Lower lobe of right lung (tissue), 2 donors: ENCODE measurements around the gene LAMC1. TPM values are rescaled to one million over a fixed set of nuclear protein-coding genes. Genes with fewer than 3 reads are reported as not detected.

Experiments
- ATAC-seq, 2 donors: fragments of 200-7000 bp; cut with Tn5 transposase; one replicate each; pipeline ENCODE4 v1.9.1; 2020 to 2022; ENCODE audit warnings: mild to moderate bottlenecking in 2 of 2, moderate library complexity in 2 of 2
- DNase-seq: peaks from one replicate; pipeline ENCODE4 v3.0.0-alpha.2; 2020
- H3K27ac ChIP-seq: fragments of 200-600 bp; one replicate; pipeline ENCODE4 v1.8.0; 2022
- H3K27me3 ChIP-seq: fragments of 200-600 bp; one replicate; pipeline ENCODE4 v1.8.0; 2022; ENCODE audit warnings: low read depth
- H3K36me3 ChIP-seq: fragments of 200-600 bp; one replicate; pipeline ENCODE4 v1.8.0; 2022; ENCODE audit warnings: mild to moderate bottlenecking
- H3K4me1 ChIP-seq: fragments of 200-600 bp; one replicate; pipeline ENCODE4 v1.8.0; 2022
- H3K4me3 ChIP-seq: fragments of 200-600 bp; one replicate; pipeline ENCODE4 v1.8.0; 2022; ENCODE audit warnings: mild to moderate bottlenecking
- H3K9me3 ChIP-seq: fragments of 200-600 bp; one replicate; pipeline ENCODE4 v1.8.0; 2022
- intact Hi-C: fragments of 100-400 bp; cut with DNase I; formaldehyde crosslinking; loops from one replicate; pipeline ENCODE4 v1.11.0; 2022
- total RNA-seq: library from RNA; stranded (reverse); fragmentation: NEBNext Ultra II Directional; extraction: Animal tissue kit (Norgen Biotek cat#: 25700); gene quantifications from one replicate; pipeline ENCODE4 v1.2.1, GENCODE V29; 2021
- TF ChIP-seq, protein P1 (sequence below): fragments of 200-600 bp; IDR thresholded peaks from one replicate; pipeline ENCODE4 v1.8.0; 2022; ENCODE audit warnings: antibody characterized with exemption, mild to moderate bottlenecking
- donor health status: DM: no; HTN: yes; CAD: no; lungs with severe emphysema.

The LAMC1 gene
- total RNA-seq, 1 donor from 2014 or later: 96.9 TPM

DNA sequence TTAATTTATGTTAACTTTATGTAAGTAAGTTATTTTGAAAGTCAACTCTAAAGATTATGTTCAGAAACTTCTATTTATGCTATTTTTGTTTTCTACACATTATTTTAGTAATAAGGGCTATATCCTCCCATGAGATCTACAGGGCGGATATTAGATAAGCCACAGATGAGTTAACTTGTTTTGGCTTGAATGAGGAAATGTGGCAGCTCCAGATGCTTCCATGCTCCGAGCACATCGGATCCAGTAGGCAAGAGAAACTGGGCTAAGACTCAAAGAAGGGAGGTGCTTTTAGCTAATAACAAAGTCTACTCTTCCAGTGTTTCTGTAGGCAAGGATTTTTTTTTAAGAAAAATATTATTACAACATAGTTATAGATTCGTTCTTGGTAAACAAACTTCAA is 20.0 kb upstream of the LAMC1 start:
- no peaks in the 10 kb centered on the region for H3K9me3 ChIP-seq
- ATAC-seq: peak; percentile 41 to 47
- H3K4me1 ChIP-seq: peaks cover 10% of the 10 kb centered on the region
- intact Hi-C loops: no loop called here
- DNase-seq: no peak
- no peak overlapping the region for H3K27ac ChIP-seq
- TF ChIP-seq, protein P1, sequence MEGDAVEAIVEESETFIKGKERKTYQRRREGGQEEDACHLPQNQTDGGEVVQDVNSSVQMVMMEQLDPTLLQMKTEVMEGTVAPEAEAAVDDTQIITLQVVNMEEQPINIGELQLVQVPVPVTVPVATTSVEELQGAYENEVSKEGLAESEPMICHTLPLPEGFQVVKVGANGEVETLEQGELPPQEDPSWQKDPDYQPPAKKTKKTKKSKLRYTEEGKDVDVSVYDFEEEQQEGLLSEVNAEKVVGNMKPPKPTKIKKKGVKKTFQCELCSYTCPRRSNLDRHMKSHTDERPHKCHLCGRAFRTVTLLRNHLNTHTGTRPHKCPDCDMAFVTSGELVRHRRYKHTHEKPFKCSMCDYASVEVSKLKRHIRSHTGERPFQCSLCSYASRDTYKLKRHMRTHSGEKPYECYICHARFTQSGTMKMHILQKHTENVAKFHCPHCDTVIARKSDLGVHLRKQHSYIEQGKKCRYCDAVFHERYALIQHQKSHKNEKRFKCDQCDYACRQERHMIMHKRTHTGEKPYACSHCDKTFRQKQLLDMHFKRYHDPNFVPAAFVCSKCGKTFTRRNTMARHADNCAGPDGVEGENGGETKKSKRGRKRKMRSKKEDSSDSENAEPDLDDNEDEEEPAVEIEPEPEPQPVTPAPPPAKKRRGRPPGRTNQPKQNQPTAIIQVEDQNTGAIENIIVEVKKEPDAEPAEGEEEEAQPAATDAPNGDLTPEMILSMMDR: no peak
- H3K36me3 ChIP-seq: no peaks in the 10 kb centered on the region
- no peak overlapping the region for H3K4me3 ChIP-seq
- H3K27me3 ChIP-seq: no peaks in the 10 kb centered on the region

DNA sequence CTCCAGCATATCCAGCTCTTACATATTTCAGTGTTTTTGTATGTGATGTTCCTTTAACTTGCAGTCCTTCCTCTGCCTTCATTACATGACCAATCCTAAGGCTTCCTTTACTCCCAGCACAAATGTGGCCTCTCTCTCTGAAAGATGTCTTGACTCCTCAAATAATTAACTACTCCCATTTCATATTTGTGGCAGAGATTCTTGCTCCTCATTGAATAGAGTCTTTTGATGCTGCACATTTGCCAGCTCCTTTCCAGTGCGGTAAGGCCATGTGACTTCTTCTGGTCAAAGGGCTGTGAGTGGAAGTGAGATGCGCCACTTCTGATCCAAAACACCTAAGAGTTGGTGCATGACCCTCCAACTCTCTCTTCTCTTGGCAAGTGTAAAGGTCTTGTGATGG is 19.1 kb upstream of the LAMC1 start:
- DNase-seq (no peak), ATAC-seq (no peak)
- H3K27me3 ChIP-seq: no peaks in the 10 kb centered on the region
- no peak overlapping the region for H3K4me3 ChIP-seq
- H3K4me1 ChIP-seq: peaks cover 10% of the 10 kb centered on the region
- H3K9me3 ChIP-seq: no peaks in the 10 kb centered on the region
- H3K36me3 ChIP-seq: no peaks in the 10 kb centered on the region
- intact Hi-C loops: no loop called here
- TF ChIP-seq, protein P1: no peak
- no peak overlapping the region for H3K27ac ChIP-seq

DNA sequence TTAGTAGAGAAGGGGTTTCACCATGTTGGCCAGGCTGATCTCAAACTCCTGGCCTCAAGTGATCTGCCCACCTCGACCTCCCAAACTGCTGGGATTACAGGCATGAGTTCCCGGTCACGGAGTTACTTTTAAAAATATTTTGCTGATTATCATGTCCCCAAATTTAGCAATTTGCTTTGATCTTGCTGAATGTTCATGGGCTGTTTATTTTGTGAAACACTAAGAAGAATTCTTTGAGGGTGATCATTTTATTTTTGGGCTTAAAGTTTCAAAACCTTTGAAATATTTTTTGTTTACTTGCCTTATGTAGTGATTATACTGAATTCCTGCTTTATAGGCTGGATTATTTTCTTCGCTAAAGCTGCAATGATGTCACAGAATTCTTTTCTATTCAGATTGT is 11.4 kb upstream of the LAMC1 start:
- H3K27ac ChIP-seq: no peak overlapping the region

DNA sequence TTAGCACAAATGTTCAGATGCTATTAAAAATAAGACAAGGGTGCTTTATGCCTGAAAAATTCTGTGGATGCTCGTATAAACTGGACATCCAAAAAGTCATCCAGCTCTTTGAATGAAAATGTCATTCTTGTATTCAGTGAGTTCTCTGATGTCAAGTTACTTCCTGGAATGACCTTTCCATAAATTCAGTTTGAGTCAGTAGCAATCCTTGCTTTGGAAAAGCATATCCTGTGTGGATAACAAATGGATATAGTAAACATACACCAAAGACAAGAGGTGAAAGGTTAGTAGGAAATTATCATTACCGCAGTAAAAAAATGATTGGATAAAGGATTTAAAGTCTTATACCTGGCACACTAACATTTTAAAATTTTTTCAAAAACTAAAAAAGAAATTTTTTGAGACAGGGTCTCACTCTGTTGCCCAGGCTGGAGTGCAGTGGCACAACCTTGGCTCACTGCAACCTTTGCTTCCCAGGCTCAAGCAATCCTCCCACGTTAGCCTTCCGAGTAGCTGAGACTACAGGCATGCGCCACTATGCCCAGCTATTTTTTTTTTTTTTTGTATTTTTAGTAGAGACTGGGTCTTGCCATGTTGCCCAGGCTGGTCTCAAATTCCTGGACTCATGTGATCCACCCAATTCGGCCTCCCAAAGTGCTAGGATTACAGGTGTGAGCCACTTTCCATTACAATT is 10.8 kb upstream of the LAMC1 start:
- no peaks in the 10 kb centered on the region for H3K27me3 ChIP-seq
- ATAC-seq (no peak), DNase-seq (no peak)
- H3K9me3 ChIP-seq: no peaks in the 10 kb centered on the region
- H3K4me3 ChIP-seq: no peak overlapping the region
- no peak overlapping the region for H3K27ac ChIP-seq
- H3K36me3 ChIP-seq: no peaks in the 10 kb centered on the region
- no peaks in the 10 kb centered on the region for H3K4me1 ChIP-seq
- intact Hi-C loops: no loop called here
- TF ChIP-seq, protein P1: no peak

More for the DNA sequence above, 11.4 kb upstream of the LAMC1 start:
- H3K36me3 ChIP-seq: no peaks in the 10 kb centered on the region
- H3K4me3 ChIP-seq: no peak overlapping the region
- TF ChIP-seq, protein P1: no peak
- no peak for DNase-seq
- intact Hi-C loops: no loop called here
- ATAC-seq: no peak
- H3K4me1 ChIP-seq: no peaks in the 10 kb centered on the region
- no peaks in the 10 kb centered on the region for H3K9me3 ChIP-seq
- H3K27me3 ChIP-seq: no peaks in the 10 kb centered on the region

DNA sequence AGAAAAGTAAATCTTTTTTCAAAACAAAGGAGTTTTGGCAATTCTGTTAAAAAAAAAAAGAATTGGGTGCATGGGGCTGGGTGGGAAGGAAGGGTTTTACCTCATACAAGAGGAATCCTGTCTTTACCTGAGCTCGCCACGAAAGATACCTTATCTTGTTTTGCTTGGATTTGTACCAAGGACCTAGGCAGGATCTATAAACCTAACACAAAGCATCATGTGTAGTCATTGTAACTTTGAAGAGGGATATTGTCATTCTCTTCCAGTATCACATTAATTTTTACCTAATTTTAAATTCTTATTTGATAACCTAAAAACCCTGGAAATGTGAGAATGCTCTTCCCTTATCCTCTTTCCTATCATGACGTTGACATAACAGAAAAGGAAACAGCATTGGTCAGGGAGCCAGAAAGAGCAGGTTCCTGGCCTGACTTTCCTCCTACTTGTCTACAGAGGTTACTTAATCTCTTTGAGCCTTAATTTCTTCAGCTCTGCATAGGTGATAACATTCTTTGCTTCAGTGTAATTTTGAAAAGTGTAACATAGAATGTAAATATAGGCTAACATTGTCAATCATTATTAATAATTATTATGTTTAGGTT is 4.0 kb upstream of the LAMC1 start:
- intact Hi-C loops: no loop called here
- H3K4me1 ChIP-seq: peaks cover 9% of the 10 kb centered on the region
- H3K27me3 ChIP-seq: no peaks in the 10 kb centered on the region
- H3K27ac ChIP-seq: no peak overlapping the region
- H3K9me3 ChIP-seq: no peaks in the 10 kb centered on the region
- TF ChIP-seq, protein P1: no peak
- no peak for DNase-seq
- no peaks in the 10 kb centered on the region for H3K36me3 ChIP-seq
- no peak for ATAC-seq
- no peak overlapping the region for H3K4me3 ChIP-seq
